K562 (cell line): ENCODE data around the gene LRRC51. TPM values are rescaled to one million over a fixed set of nuclear protein-coding genes. Genes with fewer than 3 reads are reported as not detected.

Source experiments
- DMBX1 ChIP-seq: fragments of 250-450 bp; sonication (Bioruptor Pico); IDR thresholded peaks from 2 replicates; pipeline ENCODE4 v1.8.0; 2022; ENCODE audit warnings: inconsistent platforms, mild to moderate bottlenecking, moderate library complexity, borderline replicate concordance
- GATA2 ChIP-seq: sonication (generic); formaldehyde crosslinking; IDR thresholded peaks from 2 replicates; pipeline ENCODE4 v1.4.0; 2020; ENCODE audit warnings: mild to moderate bottlenecking, missing genetic modification reagents
- HOXB6 ChIP-seq: fragments of 250-450 bp; sonication (Bioruptor Pico); IDR thresholded peaks from 2 replicates; pipeline ENCODE4 v1.5.1; 2022; ENCODE audit warnings: mild to moderate bottlenecking, borderline replicate concordance
- NFATC3 ChIP-seq: fragments of 450-650 bp; IDR thresholded peaks from 2 replicates; pipeline ENCODE4 v1.6.1; 2017; ENCODE audit warnings: mild to moderate bottlenecking
- NONO ChIP-seq, 2 experiments: fragments of 200-400 bp in 1 of 2; fragments of 450-650 bp in 1 of 2; formaldehyde crosslinking in 1 of 2; IDR thresholded peaks; 2 replicates each; pipeline ENCODE4 v1.6.1; 2017; ENCODE audit warnings: low read depth in 2 of 2, mild to moderate bottlenecking in 2 of 2, moderate library complexity in 2 of 2, low read length in 1 of 2
- RBM25 ChIP-seq: fragments of 200-400 bp; formaldehyde crosslinking; IDR thresholded peaks from 2 replicates; pipeline ENCODE4 v1.6.1; 2018; ENCODE audit warnings: low read length, low read depth, moderate library complexity; ENCODE audit not compliant: severe bottlenecking
- RERE ChIP-seq: sonication (generic); formaldehyde crosslinking; IDR thresholded peaks from 2 replicates; pipeline ENCODE4 v1.8.0; 2023; ENCODE audit warnings: missing genetic modification reagents, mild to moderate bottlenecking, borderline replicate concordance
- REST ChIP-seq, 2 experiments: fragments of 450-650 bp; formaldehyde crosslinking in 1 of 2; IDR thresholded peaks; 2 replicates each; pipeline versions ENCODE4 v1.4.0 to v1.6.1; 2014 to 2020; ENCODE audit warnings: mild to moderate bottlenecking in 2 of 2, borderline replicate concordance in 1 of 2, low read depth in 1 of 2
- TSHZ1 ChIP-seq: fragments of 250-450 bp; sonication (Bioruptor Pico); IDR thresholded peaks from 2 replicates; pipeline ENCODE4 v1.4.0; 2020; ENCODE audit warnings: mild to moderate bottlenecking, moderate library complexity
- XRCC3 ChIP-seq: fragments of 450-650 bp; IDR thresholded peaks from 2 replicates; pipeline ENCODE4 v1.6.1; 2017; ENCODE audit warnings: mild to moderate bottlenecking, moderate library complexity
- ZNF121 ChIP-seq: sonication (generic); formaldehyde crosslinking; conservative IDR thresholded peaks from 2 replicates; pipeline ENCODE4 v1.8.0; 2022; ENCODE audit warnings: missing genetic modification reagents
- polyA plus RNA-seq, 8 experiments: library from polyadenylated mRNA; depleted of rRNA in 4 of 8; stranded (reverse) in 5 of 8; unstranded in 3 of 8; fragments of >200 nt; fragmentation: Nextera tagmentation in 2 of 8; fragmentation: Illumina TruSeq in 1 of 8; extraction: Ambion mirVana in 2 of 8; extraction: Trizol in 1 of 8; gene quantifications; 2 replicates each; pipeline versions ENCODE4 v1.2.1 to v1.2.3, GENCODE V29; 2011 to 2014; ENCODE audit warnings: inconsistent platforms in 1 of 8, missing spikeins in 1 of 8
- total RNA-seq, 7 experiments: library from RNA; depleted of rRNA in 6 of 7; stranded (reverse); fragments of >200 nt in 6 of 7; fragmentation: Illumina TruSeq in 2 of 7; extraction: Trizol in 2 of 7; gene quantifications; 2 replicates each; pipeline versions ENCODE4 v1.2.1 to v1.2.3, GENCODE V29; 2011 to 2021; ENCODE audit warnings: low replicate concordance in 1 of 7

Gene LRRC51
- total and polyA plus RNA-seq, 9 of the 15 experiments (the other 6 are each of a cell fraction or from before 2014, with no cell fraction given) = 4.7 to 10.6 (median 5.6) TPM

GRCh38 chr11:72100009-72100408 lies 19.4 kb downstream of the LRRC51 start (continued):
- TF ChIP-seq RERE (CRISPR knock-in tag) = no peak
- TF ChIP-seq GATA2 (CRISPR knock-in tag) = no peak
- TF ChIP-seq ZNF121 (CRISPR knock-in tag) = peak; percentile 96
- no peak for TF ChIP-seq NONO (IDR thresholded peaks at IDR 0.05; ENCODE audit: low read depth in 2 of 2, low read length in 1 of 2)
- peak; percentile 32 for TF ChIP-seq RBM25
- TF ChIP-seq NFATC3 = no peak
- no peak for TF ChIP-seq DMBX1 (CRISPR knock-in tag)
- no peak for TF ChIP-seq REST (IDR thresholded peaks at IDR 0.05; ENCODE audit: borderline replicate concordance)
- no peak for TF ChIP-seq REST (CRISPR knock-in tag; IDR thresholded peaks at IDR 0.05; ENCODE audit: low read depth)
- TF ChIP-seq XRCC3 = no peak
- no peak for TF ChIP-seq HOXB6 (CRISPR knock-in tag)
- no peak for TF ChIP-seq TSHZ1 (CRISPR knock-in tag)
